Measurements from ENCODE around the gene PACSIN2.

Gene PACSIN2

GRCh38 chr22:42869888-42870480 lies 145.0 kb downstream of the PACSIN2 start:
- Histone ChIP-seq H3K79me2 (ENCODE audit: insufficient read depth, low read length) (no peaks in the 10 kb centered on the region), H3K27me3 (ENCODE audit: low read length) (no peaks in the 10 kb centered on the region), H3K9me2 (replicated peaks; ENCODE audit: insufficient read depth, low read length) (no peaks in the 10 kb centered on the region), H3K4me2 (ENCODE audit: low read depth, low read length, poor library complexity, severe bottlenecking) (no peak overlapping the region), H3K27ac (ENCODE audit: low read depth, low read length) (no peak overlapping the region), H3K9ac (ENCODE audit: low read length) (no peak overlapping the region), H3K4me3 (ENCODE audit: insufficient read depth, low read length, poor library complexity, severe bottlenecking) (no peak overlapping the region), H3K36me3 (ENCODE audit: low read length) (no peaks in the 10 kb centered on the region), H2AFZ (ENCODE audit: low read depth, low read length, severe bottlenecking) (no peak overlapping the region), H4K20me1 (ENCODE audit: low read depth, low read length) (no peaks in the 10 kb centered on the region), H3K9me3 (ENCODE audit: insufficient read depth, low read length) (no peaks in the 10 kb centered on the region), H3F3A (ENCODE audit: insufficient read depth) (no peaks in the 10 kb centered on the region)
- no peak for TF ChIP-seq EZH2phosphoT487 (conservative IDR thresholded peaks at IDR 0.05; ENCODE audit: low read length)
- no peak for TF ChIP-seq CTCF (IDR thresholded peaks at IDR 0.05; ENCODE audit: insufficient read depth, low read length, poor library complexity, severe bottlenecking)

DNA sequence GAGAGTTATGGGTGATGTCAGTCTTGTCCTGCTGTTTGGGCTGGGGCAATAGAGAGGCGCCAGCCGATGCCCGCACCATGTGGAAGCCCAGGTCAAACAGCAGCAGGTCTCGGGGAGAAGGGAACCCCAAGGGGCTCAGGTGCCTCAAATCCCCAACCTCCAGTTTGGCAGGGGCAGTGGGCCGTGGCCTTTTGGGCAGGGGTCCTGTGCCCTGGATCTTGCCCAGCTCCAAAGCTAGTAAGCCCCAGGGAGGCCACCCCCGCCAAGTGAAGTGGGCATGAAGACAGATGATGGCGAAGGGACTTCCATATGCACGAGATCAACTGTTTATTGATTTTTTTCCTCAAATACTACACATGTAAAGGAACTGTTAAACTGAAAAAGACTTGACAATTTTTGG lies 145.5 kb downstream of the PACSIN2 start:
- no peaks in the 10 kb centered on the region for H4K20me1 ChIP-seq (ENCODE audit: low read depth, low read length)
- H3K27ac ChIP-seq (ENCODE audit: low read depth, low read length), result no peak overlapping the region
- no peak overlapping the region for H3K9ac ChIP-seq (ENCODE audit: low read length)
- no peaks in the 10 kb centered on the region for H3K27me3 ChIP-seq (ENCODE audit: low read length)
- H3K4me2 ChIP-seq (ENCODE audit: low read depth, low read length, poor library complexity, severe bottlenecking), result no peak overlapping the region
- no peaks in the 10 kb centered on the region for H3K36me3 ChIP-seq (ENCODE audit: low read length)
- no peak overlapping the region for H3K4me3 ChIP-seq (ENCODE audit: insufficient read depth, low read length, poor library complexity, severe bottlenecking)
- no peaks in the 10 kb centered on the region for H3F3A ChIP-seq (ENCODE audit: insufficient read depth)
- TF ChIP-seq CTCF (IDR thresholded peaks at IDR 0.05; ENCODE audit: insufficient read depth, low read length, poor library complexity, severe bottlenecking) (no peak), EZH2phosphoT487 (conservative IDR thresholded peaks at IDR 0.05; ENCODE audit: low read length) (no peak)
- H3K9me2 ChIP-seq (replicated peaks; ENCODE audit: insufficient read depth, low read length), result no peaks in the 10 kb centered on the region
- no peaks in the 10 kb centered on the region for H3K9me3 ChIP-seq (ENCODE audit: insufficient read depth, low read length)
- no peak overlapping the region for H2AFZ ChIP-seq (ENCODE audit: low read depth, low read length, severe bottlenecking)
- H3K79me2 ChIP-seq (ENCODE audit: insufficient read depth, low read length), result no peaks in the 10 kb centered on the region

DNA sequence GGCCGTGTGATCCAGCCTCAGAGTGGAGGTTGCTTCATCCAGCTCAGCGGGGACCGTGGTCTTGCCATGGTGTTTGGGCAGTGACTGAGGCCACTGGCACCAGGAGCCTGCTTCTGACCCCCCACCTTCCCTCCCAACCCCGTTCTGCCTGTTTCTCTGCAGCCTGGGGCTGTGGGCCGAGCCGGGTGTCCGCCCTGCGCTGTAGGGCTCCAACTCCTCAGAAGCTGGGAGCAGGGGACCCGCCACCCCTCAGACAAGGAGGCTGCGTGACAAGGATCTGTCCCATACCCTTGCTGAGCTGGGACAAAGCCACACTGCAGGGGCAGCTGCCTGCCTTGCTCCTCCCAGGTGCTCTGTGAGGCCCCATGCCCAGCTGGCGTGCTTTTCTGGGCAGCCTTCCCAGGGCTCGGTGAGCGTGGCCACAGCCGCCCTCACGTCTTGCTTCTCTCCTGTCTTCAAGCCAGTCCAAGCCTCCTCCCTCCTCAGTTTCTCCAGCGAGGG lies 146.1 kb downstream of the PACSIN2 start:
- Histone ChIP-seq H3K36me3 (ENCODE audit: low read length) (no peaks in the 10 kb centered on the region), H3K27ac (ENCODE audit: low read depth, low read length) (no peak overlapping the region)
- TF ChIP-seq CTCF (IDR thresholded peaks at IDR 0.05; ENCODE audit: insufficient read depth, low read length, poor library complexity, severe bottlenecking) (no peak), EZH2phosphoT487 (conservative IDR thresholded peaks at IDR 0.05; ENCODE audit: low read length) (no peak)

More for the DNA sequence above, 146.1 kb downstream of the PACSIN2 start:
- H3K79me2 ChIP-seq (ENCODE audit: insufficient read depth, low read length), result no peaks in the 10 kb centered on the region
- H3K9me2 ChIP-seq (replicated peaks; ENCODE audit: insufficient read depth, low read length), result no peaks in the 10 kb centered on the region
- no peak overlapping the region for H2AFZ ChIP-seq (ENCODE audit: low read depth, low read length, severe bottlenecking)
- no peak overlapping the region for H3K4me3 ChIP-seq (ENCODE audit: insufficient read depth, low read length, poor library complexity, severe bottlenecking)
- no peak overlapping the region for H3K4me2 ChIP-seq (ENCODE audit: low read depth, low read length, poor library complexity, severe bottlenecking)
- no peaks in the 10 kb centered on the region for H3K27me3 ChIP-seq (ENCODE audit: low read length)
- no peak overlapping the region for H3K9ac ChIP-seq (ENCODE audit: low read length)
- H3K9me3 ChIP-seq (ENCODE audit: insufficient read depth, low read length), result no peaks in the 10 kb centered on the region
- no peaks in the 10 kb centered on the region for H3F3A ChIP-seq (ENCODE audit: insufficient read depth)
- H4K20me1 ChIP-seq (ENCODE audit: low read depth, low read length), result no peaks in the 10 kb centered on the region
